KOPT-K1 (cell line): ENCODE results near the gene MT1G.
"Not testable (repeated sequence)": the region's sequence is repeated elsewhere in the genome, so short reads cannot be mapped to it uniquely, and the experiment has no call there.

Experiments
- H3K27ac ChIP-seq: fragments of 200-600 bp; sonication (generic); 2 replicates; pipeline ENCODE4 v1.5.1; 2016; ENCODE audit warnings: antibody characterized with exemption, mild to moderate bottlenecking, low read depth, low read length; ENCODE audit not compliant: poor library complexity, severe bottlenecking
- H3K36me3 ChIP-seq: fragments of 200-600 bp; sonication (generic); 2 replicates; pipeline ENCODE4 v1.5.1; 2017; ENCODE audit warnings: antibody characterized with exemption, mild to moderate bottlenecking, low read length, moderate library complexity; ENCODE audit not compliant: insufficient read depth
- H3K9me3 ChIP-seq: fragments of 200-600 bp; sonication (generic); 2 replicates; pipeline ENCODE4 v1.5.1; 2017; ENCODE audit warnings: antibody characterized with exemption, low read length, mild to moderate bottlenecking; ENCODE audit not compliant: insufficient read depth, poor library complexity, severe bottlenecking

MT1G gene

DNA sequence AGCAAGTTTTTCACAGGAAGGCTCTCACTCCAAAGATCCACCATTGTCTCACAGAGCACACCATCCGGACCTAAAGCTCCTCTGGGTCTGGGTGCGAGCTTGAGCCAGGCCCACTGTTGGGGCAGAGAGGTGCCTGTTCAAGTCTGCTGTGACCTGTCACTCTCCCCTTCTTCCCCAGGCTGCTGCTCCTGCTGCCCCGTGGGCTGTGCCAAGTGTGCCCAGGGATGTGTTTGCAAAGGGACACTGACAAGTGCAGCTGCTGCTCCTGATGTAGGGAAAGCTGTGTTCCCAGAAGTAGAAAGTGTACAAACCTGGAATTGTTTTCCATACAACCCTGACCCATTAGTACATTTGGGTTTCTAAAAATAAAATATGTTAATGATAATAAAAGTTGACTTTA lies 9.6 kb upstream of the MT1G start:
- Histone ChIP-seq H3K36me3 (no peaks in the 10 kb centered on the region), H3K27ac (no peak overlapping the region), H3K9me3 (no peaks in the 10 kb centered on the region)

GRCh38 chr16:56675685-56676210 lies 7.9 kb upstream of the MT1G start:
- Histone ChIP-seq H3K36me3 (no peaks in the 10 kb centered on the region), H3K27ac (no peak overlapping the region), H3K9me3 (no peaks in the 10 kb centered on the region)

DNA sequence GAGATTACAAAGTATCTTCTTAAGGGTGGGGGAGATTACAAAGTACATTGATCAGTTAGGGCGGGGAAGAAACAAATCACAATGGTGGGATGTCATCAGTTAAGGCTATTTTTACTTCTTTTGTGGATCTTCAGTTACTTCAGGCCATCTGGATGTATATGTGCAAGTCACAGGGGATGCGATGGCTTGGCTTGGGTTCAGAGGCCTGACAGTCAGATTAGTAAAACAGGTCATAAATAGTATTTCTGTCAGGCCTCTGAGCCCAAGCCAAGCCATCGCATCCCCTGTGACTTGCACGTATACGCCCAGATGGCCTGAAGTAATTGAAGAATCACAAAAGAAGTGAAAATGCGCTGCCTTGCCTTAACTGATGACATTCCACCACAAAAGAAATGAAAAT lies 6.7 kb upstream of the MT1G start:
- H3K27ac ChIP-seq, H3K36me3 ChIP-seq, H3K9me3 ChIP-seq: not testable (repeated sequence)

DNA sequence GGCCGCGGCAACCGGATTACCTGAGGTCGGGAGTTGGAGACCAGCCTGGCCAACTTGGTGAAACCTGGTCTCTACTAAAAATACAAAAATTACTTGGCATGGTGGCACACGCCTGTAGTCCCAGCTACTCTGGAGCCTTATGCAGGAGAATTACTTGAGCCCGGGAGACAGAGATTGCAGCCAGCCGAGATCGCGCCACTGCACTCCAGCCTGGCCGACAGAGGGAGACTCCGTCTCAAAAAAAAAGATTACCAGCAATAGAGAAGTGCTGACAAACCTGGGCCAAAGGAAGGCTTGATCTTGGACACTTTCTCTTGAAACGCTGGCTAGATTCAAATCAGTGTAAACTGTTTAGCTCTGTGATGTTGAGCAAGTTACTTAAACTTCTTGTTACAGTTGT lies 6.1 kb upstream of the MT1G start:
- H3K36me3 ChIP-seq = no peaks in the 10 kb centered on the region
- no peaks in the 10 kb centered on the region for H3K9me3 ChIP-seq
- no peak overlapping the region for H3K27ac ChIP-seq

DNA sequence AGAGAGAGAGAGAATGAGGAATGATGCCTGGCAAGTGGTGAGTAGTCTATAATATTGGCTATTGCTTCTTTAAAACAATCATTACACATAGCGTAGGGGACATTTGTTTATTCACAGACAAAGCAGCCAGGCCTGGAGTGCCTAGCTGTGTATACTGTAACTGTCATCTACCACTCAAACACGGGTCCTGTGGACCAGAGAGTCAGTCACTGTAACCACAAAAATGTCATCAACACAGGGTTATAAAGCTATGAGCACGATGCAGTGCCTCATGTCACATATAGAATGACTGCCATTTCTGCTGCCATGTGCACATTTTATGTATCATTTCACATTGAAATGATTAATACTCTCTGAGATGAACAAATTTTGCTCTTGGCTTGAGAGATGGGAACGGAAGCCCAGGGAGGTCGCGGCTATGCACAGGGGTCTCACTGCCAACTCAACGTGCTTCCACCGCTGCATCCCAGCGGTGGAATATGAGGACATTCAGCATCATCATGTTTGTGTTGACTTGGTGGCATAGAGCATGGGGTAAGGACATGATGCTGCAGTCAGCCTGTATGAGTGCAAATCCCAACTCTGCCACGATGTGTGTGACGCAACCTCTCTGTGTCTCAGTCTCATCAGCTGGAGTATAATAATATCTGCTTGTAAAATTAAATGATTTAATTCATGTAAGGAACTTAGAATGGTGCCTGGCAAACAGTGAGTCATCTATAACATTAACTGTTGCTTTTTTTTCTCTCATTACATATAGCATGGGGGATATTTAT lies 5.1 kb upstream of the MT1G start:
- Histone ChIP-seq H3K36me3 (no peaks in the 10 kb centered on the region), H3K9me3 (no peaks in the 10 kb centered on the region), H3K27ac (no peak overlapping the region)

GRCh38 chr16:56672171-56672570 lies 4.3 kb upstream of the MT1G start:
- not testable (repeated sequence) for H3K9me3 ChIP-seq, H3K27ac ChIP-seq, H3K36me3 ChIP-seq

DNA sequence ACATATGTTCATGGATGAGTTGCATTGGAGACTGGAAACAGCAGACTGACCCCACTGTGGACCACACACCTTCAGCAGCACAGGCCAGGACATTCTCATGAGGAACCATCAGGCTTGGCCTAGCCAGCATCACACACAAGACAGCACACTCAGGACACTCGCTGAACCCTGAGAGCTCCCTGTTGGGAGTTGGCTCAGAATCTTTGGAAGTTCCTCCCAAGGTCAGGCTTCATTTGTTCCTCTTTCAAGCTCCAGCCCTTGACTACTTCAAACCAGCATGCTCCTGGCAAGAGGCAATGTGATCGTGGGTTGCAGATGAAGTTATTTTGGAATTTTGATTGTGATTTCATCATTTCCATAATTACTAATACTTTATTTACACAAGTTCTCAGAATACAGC lies 3.8 kb upstream of the MT1G start:
- not testable (repeated sequence) for H3K27ac ChIP-seq, H3K9me3 ChIP-seq, H3K36me3 ChIP-seq

DNA sequence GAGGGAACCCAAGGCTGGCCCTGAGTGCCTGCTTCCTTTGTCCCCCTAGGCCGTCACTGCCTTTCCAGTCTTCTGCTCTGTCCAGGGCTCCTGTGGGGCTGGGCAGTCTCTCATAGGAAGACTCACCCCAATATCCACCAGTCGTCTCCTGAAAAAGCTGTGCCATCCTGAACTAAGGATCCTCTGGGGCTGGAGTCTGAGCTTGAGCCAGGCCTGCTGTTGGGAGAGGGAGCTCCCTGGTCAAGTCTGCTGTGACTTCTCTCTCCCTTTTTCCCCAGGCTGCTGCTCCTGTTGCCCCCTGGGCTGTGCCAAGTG lies 2.7 kb upstream of the MT1G start:
- Histone ChIP-seq H3K9me3 (no peaks in the 10 kb centered on the region), H3K36me3 (no peaks in the 10 kb centered on the region), H3K27ac (no peak overlapping the region)

DNA sequence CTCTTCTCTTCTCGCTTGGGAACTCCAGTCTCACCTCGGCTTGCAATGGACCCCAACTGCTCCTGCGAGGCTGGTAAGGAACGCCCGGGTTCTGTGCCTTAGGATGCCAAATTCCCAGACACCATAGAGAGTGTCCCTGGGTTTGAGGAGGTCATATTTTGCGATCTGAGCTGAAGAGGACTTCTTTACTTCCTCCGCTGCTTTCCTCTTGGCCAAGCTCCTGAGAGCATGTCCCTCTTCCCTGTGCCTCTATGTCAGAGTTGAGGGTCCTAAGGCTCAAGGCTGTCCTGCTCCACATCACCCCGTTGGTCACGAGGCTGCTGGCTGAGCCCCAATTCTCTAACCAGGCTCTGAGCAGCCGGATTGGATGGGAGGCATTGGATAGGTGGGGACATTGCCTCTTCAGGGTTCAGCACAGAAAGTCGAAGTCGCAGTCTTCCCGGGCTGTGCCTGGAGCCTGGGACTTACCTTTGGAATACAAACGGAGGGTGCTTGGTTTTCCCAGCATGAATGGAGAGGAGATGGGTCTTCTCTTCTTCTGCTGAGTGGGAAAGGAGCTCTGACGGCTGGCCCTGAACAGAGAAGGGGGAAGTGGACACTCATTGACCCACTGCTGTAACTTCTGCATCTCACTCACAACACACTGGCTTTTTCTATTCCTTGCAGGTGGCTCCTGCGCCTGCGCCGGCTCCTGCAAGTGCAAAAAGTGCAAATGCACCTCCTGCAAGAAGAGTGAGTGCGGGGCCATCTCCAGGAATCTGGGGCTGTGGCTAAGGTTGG lies 2.2 kb upstream of the MT1G start:
- H3K36me3 ChIP-seq = no peaks in the 10 kb centered on the region
- no peaks in the 10 kb centered on the region for H3K9me3 ChIP-seq
- no peak overlapping the region for H3K27ac ChIP-seq

DNA sequence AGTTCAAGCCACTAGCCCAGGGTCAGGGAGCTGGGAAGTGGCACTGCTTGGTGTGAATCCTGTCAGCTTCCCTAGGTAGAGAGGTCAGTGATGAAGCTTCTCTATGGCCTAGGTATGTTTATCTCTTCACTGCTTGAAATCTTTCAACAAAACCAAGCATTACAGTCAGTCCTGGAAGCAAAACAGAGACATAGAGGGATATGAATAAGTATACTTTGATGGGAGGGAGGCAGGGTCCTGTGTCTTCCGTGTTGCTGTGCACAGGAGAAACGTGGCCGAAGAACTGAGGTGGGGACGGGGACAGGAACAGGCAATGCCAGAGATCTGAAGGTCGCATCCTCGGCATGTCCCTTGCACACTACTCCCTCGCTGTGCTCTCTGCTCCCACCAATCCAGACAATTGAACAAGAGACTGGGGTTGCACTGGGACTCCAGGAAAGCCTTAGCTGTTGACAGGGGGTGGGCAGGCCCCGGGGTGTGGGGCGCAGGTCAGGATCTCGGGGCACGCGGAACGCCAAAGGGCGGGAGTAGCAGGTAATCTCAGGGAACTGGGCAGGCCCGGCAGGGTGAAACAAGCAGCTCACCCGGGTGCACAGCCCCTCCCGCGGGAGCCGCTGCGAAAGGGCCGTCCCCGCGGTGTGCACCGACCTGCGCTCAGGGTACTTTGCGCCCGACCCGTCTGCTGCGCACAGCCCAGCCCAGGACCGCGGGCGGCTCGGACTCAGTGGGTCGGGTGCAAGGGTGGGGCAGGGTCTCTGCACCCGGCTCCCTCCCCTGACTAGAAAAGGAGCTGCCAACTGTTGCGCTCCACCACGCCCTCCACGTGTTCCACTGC lies 1.4 kb upstream of the MT1G start, which contains the start of gene MT1H:
TSS of gene MT1H (plus strand) at position 810 of the 835 bp plus-strand sequence. CDS start 71 bp downstream, outside the sequence.
- Histone ChIP-seq H3K36me3 (no peaks in the 10 kb centered on the region), H3K27ac (no peak within 1 kb of the TSS), H3K9me3 (no peaks in the 10 kb centered on the region)

- H3K9me3 ChIP-seq, H3K27ac ChIP-seq, H3K36me3 ChIP-seq: not testable (repeated sequence)
These were observed 2.3 kb downstream of the MT1G start for GRCh38 chr16:56665286-56666261.

- Histone ChIP-seq H3K36me3 (no peaks in the 10 kb centered on the region), H3K9me3 (no peaks in the 10 kb centered on the region), H3K27ac (no peak overlapping the region)
These were observed 3.4 kb downstream of the MT1G start for GRCh38 chr16:56664506-56664905.

DNA sequence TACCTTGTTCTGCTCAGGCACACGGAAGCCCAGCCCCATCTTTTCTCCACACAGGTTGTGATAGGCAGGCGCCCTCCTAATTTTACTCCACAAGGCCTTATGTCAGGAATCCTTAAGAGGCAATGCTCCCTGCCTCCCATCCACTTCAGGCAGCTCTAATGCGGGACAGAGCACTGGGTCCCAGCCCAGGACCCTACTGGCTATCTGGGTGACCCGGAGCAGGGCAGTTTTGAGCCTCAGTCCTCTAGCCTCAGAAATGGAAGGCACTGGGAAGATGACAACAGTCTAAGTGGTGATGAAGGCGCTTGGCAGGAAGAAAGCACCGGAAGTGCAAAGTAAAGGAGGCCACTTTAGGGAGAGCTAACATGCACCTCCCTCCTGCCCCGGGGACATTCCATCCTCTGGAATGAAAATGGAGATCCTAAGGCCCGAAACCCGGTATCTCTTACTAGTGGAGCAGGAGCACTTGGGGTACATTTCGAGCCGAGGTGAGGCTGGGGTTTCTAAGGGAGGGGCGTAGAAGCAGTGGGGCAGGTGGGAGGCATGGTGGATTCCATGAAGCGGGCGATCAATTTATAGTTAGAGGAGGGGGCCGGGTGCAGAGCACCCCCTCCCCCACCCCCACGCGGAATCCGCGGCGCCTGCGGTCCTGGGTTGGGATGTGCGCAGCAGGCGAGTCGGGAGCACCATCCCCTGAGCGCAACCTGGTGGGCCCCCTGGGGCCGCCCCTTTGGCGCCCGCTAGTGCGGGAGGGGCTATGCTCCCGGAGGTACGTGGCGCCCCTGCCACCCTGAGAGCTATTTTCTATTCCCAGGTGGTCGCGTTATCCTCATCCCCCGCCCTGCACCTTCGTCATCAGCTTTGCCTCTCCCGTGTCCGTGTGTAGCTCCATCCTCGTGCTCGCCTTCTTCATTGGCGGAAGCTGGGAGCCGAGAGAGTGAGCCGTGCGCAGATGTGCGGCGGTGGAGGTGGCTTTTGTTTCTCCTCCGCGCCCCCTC lies 5.2 kb downstream of the MT1G start:
- no peaks in the 10 kb centered on the region for H3K36me3 ChIP-seq
- H3K27ac ChIP-seq = no peak overlapping the region
- H3K9me3 ChIP-seq = no peaks in the 10 kb centered on the region
